Coronary artery (tissue), 2 donors: ENCODE measurements around the gene PARVA.
A peak's percentile ranks its signal among the peaks of the same experiment; 100 is the strongest.

Experiments
- DNase-seq: peaks from one replicate; pipeline ENCODE4 v3.0.0-alpha.2; 2017; ENCODE audit warnings: low spot score
- H3K27ac ChIP-seq, 2 donors: fragments of 200-600 bp; sonication (generic); one replicate each; pipeline ENCODE4 v1.5.1; 2016 to 2019
- H3K4me3 ChIP-seq: fragments of 200-600 bp; sonication (generic); 2 replicates; pipeline ENCODE4 v1.5.1; 2016; ENCODE audit warnings: mild to moderate bottlenecking, moderate library complexity
- TF ChIP-seq, protein P1 (sequence below): fragments of 200-600 bp; sonication (generic); IDR thresholded peaks from one replicate; pipeline ENCODE4 v1.5.1; 2019; ENCODE audit warnings: antibody characterized with exemption

PARVA gene

DNA sequence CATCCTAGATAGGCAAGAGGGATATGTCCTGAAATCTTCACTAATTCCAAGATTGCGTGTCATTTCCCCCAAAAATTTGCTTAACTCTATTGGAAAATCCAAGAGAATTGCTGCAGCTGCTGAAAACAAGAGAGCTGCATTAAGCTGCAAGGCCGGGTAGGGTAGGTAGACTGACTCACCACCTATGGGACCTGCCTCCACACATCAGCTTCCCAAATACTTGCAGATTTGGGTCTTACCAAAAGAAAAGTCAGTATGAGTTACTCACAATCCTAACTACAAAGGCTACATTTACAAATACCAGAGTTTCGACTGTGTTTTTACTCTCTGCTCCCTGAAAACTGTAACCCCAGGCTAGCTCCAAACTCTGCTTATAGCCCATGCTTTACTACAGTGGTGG lies 154.3 kb downstream of the PARVA start:
- TF ChIP-seq, protein P1, sequence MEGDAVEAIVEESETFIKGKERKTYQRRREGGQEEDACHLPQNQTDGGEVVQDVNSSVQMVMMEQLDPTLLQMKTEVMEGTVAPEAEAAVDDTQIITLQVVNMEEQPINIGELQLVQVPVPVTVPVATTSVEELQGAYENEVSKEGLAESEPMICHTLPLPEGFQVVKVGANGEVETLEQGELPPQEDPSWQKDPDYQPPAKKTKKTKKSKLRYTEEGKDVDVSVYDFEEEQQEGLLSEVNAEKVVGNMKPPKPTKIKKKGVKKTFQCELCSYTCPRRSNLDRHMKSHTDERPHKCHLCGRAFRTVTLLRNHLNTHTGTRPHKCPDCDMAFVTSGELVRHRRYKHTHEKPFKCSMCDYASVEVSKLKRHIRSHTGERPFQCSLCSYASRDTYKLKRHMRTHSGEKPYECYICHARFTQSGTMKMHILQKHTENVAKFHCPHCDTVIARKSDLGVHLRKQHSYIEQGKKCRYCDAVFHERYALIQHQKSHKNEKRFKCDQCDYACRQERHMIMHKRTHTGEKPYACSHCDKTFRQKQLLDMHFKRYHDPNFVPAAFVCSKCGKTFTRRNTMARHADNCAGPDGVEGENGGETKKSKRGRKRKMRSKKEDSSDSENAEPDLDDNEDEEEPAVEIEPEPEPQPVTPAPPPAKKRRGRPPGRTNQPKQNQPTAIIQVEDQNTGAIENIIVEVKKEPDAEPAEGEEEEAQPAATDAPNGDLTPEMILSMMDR = no peak

DNA sequence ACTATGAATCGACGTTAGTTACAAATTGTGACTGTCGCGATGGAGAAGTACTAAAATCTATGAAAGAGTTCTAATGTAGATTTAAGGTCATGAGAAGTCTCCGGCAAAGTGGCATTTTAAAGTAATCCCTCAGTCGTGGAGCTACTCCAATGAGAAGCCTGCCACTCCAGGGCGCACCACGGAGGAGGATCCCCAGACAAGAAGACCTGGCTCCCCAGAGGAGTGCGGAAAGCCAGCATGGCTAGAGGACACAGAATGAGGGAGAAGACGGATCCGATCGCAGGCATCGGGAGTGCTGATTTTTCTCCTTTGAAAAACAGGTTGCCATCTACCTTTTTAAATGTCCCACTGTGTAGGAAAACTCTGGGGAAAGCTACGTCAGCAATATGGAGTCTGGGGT lies 155.2 kb downstream of the PARVA start:
- no peak overlapping the region for H3K4me3 ChIP-seq
- peak; percentile 52 for DNase-seq
- no peak overlapping the region for H3K27ac ChIP-seq
- TF ChIP-seq, protein P1 = no peak

More for the DNA sequence above, 154.3 kb downstream of the PARVA start:
- DNase-seq = no peak
- Histone ChIP-seq H3K4me3 (no peak overlapping the region), H3K27ac (no peak overlapping the region)

DNA sequence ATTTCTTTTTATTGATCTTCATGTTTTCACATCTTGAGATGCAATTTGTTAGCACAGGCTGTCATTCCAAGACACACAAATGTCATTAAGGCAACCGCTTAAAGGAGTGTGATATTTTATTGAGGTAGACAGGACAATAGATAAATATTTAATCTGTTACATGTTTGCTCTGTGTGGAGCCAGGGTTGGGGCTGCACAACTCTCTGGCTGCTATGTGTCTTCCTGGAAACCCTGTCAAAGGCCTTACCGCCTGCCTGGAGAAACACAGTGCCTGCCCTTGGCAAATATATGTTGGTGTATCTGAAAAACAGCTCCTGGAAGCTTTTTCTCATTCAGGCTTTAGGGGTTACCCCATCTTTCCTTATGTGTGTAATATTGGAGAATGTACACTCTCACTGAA lies 157.2 kb downstream of the PARVA start:
- Histone ChIP-seq H3K27ac (no peak overlapping the region), H3K4me3 (no peak overlapping the region)
- DNase-seq = no peak
- TF ChIP-seq, protein P1 = no peak

DNA sequence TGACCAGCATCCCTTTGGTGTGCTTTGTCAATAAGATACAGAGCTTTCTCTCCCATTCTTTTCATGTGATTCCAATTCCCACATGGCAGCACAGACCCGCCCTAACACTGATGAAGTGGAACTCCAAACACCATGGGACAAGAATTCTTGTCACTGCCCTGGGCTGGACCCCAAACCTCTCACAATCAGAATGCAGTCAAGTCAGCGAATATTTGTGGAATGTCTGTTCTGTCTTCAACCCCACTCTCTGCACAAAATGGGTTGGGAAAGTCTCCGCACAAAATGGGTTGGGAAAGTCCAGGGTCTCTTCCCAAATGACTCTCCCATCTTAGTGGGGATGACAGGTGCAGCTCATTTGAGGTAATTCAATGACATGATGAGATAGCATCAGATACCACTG lies 157.9 kb downstream of the PARVA start:
- no peak overlapping the region for H3K27ac ChIP-seq
- TF ChIP-seq, protein P1 = no peak
- H3K4me3 ChIP-seq = no peak overlapping the region
- peak; percentile 33 for DNase-seq

DNA sequence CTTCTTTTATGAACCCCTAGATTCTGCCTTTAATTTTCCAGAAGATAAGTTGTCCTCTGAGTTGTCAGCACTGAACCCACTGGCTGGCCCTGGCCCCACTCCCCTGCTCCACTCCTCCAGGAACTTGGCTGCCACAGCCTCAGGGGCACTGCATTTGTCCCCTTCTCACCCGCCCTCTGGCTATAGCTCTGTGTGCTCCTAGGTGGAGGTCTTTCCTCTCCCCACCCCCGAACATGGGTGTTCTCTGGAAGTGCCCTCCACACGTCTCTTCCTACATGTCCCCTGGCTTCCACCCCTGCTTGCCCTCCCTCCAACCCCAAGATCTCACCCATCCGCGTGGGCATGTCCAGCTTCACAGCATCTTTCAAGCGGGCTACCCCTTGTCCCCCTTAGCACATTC lies 159.2 kb downstream of the PARVA start:
- TF ChIP-seq, protein P1 = no peak
- DNase-seq = peak; percentile 52

DNA sequence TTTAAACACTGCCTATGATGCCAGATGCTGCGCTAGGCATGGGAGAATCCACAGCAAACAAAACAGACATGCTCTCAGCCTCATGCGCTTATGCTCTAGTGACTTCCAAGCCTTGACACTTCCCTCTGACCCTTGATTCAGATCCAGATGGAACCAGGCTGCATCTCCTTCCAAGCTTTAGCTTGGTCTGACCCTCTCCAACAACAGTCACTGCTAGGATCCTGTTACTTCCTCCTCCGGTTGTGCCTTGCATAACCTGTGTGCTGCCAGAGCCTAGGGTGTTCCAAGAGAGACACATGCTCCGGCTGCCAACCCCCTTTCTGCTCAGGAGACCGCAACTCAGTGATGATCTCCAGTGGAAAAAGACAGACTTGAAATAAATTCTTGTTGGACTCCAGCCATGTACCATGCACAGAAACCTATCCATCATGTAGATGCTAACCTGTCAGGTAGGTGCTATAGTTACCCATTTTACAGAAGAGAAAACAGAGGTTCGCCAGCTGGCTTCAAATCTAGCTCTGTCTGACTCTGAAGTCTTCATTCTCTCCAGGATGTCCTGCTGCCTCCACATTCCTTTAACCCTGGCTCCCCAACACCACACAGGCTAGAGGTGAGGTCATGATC lies 160.5 kb downstream of the PARVA start:
- Histone ChIP-seq H3K4me3 (no peak overlapping the region), H3K27ac (no peak overlapping the region)
- TF ChIP-seq, protein P1 = no peak
- DNase-seq = peak; percentile 67

More for the DNA sequence above, 159.2 kb downstream of the PARVA start:
- Histone ChIP-seq H3K4me3 (no peak overlapping the region), H3K27ac (no peak overlapping the region)

DNA sequence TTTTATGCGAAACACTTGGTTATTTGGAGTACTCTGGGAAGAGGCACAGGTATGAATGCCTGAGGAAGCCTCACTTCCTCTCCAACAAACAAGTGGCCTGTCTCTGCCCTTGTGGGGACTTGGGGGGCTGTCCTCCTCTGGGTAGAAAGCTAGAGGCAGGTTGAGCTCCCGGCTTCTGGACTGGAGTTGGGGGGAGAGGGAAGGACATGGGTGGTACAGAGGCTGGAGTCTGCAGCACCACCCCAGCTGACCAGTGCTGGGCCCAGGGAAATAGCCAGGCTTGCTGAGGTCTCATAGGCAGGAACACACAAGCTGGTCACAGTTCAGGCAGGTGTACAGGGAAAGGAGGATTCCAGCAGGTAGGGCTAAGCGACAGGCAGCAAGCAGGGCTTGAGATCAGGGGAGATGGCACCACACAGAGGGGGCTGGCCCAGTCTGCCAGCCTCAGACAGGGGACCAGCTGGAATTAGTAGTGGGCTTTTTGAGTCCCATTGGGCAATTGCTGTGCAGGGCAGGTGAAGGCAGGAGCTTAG lies 161.6 kb downstream of the PARVA start:
- no peak overlapping the region for H3K4me3 ChIP-seq
- peak overlapping the region in 1 of 2 donors; percentile 69 for H3K27ac ChIP-seq
- peak; percentile 66 for DNase-seq
- TF ChIP-seq, protein P1 = no peak
